ENCODE measurements around the gene DISC1. TPM values are rescaled to one million over a fixed set of nuclear protein-coding genes. Genes with fewer than 3 reads are reported as not detected.

The DISC1 gene
- total and polyA plus RNA-seq, 7 donors: 1.2 to 14.1 (median 5.8) TPM

DNA sequence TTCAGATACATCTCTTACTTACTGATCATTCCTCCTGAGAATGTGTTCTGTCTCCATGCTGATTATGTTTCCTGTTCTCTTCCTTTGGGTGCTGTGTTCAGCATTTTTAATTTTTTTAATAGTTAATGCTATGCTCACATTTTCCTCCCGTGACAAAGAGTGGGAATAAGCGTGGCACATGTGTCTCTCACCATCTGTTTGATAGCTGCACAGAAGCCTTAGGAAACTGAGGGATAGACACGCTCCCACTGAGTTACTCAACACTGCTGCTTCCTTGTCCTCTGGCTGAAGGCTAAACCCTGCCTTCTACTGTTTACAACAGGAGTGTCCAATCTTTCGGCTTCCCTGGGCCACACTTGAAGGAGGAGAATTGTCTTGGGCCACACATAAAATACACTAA is 264.2 kb downstream of the DISC1 start:
- WGBS, 2 donors: 92 to 94% methylated on average over 4 of the region's 4 CpGs
- DNase-seq: no peak
- intact Hi-C loops (cut with DNase I): no loop called here
- H3K4me3 ChIP-seq: no peak overlapping the region
- no peaks in the 10 kb centered on the region for H3K36me3 ChIP-seq
- no peaks in the 10 kb centered on the region for H3K27me3 ChIP-seq
- H3K4me1 ChIP-seq: no peaks in the 10 kb centered on the region
- TF ChIP-seq EP300 (IDR thresholded peaks at IDR 0.05): no peak
- no peak for TF ChIP-seq POLR2A (IDR thresholded peaks at IDR 0.05)
- TF ChIP-seq, protein P1, sequence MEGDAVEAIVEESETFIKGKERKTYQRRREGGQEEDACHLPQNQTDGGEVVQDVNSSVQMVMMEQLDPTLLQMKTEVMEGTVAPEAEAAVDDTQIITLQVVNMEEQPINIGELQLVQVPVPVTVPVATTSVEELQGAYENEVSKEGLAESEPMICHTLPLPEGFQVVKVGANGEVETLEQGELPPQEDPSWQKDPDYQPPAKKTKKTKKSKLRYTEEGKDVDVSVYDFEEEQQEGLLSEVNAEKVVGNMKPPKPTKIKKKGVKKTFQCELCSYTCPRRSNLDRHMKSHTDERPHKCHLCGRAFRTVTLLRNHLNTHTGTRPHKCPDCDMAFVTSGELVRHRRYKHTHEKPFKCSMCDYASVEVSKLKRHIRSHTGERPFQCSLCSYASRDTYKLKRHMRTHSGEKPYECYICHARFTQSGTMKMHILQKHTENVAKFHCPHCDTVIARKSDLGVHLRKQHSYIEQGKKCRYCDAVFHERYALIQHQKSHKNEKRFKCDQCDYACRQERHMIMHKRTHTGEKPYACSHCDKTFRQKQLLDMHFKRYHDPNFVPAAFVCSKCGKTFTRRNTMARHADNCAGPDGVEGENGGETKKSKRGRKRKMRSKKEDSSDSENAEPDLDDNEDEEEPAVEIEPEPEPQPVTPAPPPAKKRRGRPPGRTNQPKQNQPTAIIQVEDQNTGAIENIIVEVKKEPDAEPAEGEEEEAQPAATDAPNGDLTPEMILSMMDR (IDR thresholded peaks at IDR 0.05): no peak
- TF ChIP-seq POLR2AphosphoS5 (IDR thresholded peaks at IDR 0.05): no peak
- no peak overlapping the region for H3K27ac ChIP-seq
- H3K9me3 ChIP-seq: no peaks in the 10 kb centered on the region

DNA sequence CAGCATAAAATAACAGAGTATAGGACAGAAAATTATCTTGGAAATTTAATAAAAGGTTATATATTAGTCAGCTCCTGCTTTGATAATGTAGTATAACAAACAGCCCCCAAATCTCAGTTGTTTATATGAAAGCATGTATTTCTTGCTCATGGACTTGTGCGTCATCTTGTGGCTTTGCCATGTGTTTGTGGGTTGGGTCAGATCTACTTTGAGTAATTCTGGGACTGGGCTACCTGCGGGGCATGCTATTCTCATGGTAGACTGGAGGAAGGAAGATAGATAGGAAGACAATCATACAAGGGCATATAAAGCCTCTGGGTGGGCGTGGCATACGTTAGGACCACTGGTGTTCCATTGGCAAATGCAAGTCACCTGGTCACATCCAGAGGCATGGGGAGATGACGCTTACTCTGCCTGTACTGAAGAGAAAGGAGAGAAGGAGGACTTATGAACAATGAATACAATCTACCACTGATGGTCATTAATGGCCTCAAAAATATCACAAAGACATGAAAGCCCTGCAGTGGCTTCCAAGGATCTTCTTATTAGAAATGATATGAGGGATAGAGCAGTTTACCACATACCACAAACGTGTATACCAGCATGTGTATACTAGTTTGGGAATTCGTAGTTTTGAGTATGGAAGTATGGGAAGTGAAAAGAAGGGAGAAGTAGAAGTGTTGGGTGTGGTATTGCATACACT is 267.0 kb downstream of the DISC1 start:
- no peak overlapping the region for H3K4me3 ChIP-seq
- WGBS, 2 donors: 92 to 93% methylated on average over 7 of the region's 7 CpGs
- no peaks in the 10 kb centered on the region for H3K9me3 ChIP-seq
- TF ChIP-seq, protein P1 (IDR thresholded peaks at IDR 0.05): no peak
- DNase-seq: no peak
- no peak overlapping the region for H3K27ac ChIP-seq
- H3K27me3 ChIP-seq: no peaks in the 10 kb centered on the region
- no peaks in the 10 kb centered on the region for H3K4me1 ChIP-seq
- intact Hi-C loops (cut with DNase I): no loop called here
- H3K36me3 ChIP-seq: no peaks in the 10 kb centered on the region

DNA sequence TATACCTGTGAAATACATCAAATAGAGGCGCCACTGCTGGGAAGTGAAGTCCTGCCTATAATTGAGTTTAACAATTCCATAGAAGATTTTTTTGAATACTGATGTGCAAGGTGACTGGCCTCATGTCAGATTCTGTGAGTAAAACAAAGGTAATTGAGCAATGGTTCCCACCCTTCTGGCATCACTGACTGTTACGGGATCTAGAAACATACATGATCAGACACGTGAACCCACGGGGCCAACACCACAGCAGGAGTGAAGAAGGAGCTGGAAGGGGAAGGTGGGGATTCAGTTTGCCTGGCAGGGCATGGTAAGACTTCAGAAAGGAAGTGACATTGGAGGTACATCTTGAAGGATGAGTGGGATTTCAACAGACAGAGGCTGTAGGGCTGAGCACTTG is 270.2 kb downstream of the DISC1 start:
- Histone ChIP-seq H3K27ac (no peak overlapping the region), H3K27me3 (no peaks in the 10 kb centered on the region), H3K4me1 (peaks cover 0 to 12% (median 2%) of the 10 kb centered on the region in 4 donors), H3K4me3 (no peak overlapping the region), H3K9me3 (no peaks in the 10 kb centered on the region), H3K36me3 (no peaks in the 10 kb centered on the region)
- WGBS, 2 donors: 93 to 95% methylated on average over 4 of the region's 4 CpGs
- no peak for TF ChIP-seq POLR2A (IDR thresholded peaks at IDR 0.05)
- TF ChIP-seq, protein P1 (IDR thresholded peaks at IDR 0.05): no peak
- TF ChIP-seq POLR2AphosphoS5 (IDR thresholded peaks at IDR 0.05): no peak
- TF ChIP-seq EP300 (IDR thresholded peaks at IDR 0.05): no peak
- DNase-seq: no peak
- intact Hi-C loops (cut with DNase I): no loop called here

DNA sequence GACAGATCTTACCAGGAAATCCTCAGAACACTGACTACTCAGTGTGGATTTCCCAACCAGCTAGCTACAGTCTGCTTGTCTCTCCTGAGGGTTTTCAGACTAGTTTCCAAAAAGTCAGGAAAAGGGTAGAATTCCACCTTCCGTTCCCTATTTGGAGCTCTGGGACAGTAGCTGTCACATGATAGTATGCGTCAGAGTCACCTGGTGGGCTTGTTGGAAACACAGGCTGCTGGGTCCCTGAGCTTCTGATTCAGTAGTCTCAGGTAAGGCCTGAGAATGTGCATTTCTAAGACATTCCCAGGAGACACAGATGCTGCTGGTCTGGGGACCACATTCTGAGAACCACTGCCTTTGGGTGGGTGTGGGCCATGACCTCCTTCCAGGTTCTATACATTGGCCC is 272.5 kb downstream of the DISC1 start:
- intact Hi-C loops (cut with DNase I): no loop called here
- peaks cover 0 to 12% (median 2%) of the 10 kb centered on the region in 4 donors for H3K4me1 ChIP-seq
- no peaks in the 10 kb centered on the region for H3K27me3 ChIP-seq
- TF ChIP-seq, protein P1 (IDR thresholded peaks at IDR 0.05): no peak
- DNase-seq: no peak
- H3K4me3 ChIP-seq: no peak overlapping the region
- 97 to 99% methylated on average over 2 of the region's 2 CpGs for WGBS, 2 donors
- peaks cover 0 to 3% (median 0%) of the 10 kb centered on the region in 4 donors for H3K9me3 ChIP-seq
- H3K27ac ChIP-seq: no peak overlapping the region
- no peaks in the 10 kb centered on the region for H3K36me3 ChIP-seq
